GM19193 (cell line): ENCODE measurements around the gene ERVK3-1.

Experiments used
- POLR2A ChIP-seq: IDR thresholded peaks from 4 replicates; pipeline ENCODE4 v1.6.1; 2011; ENCODE audit not compliant: insufficient read depth, insufficient read length; ENCODE audit errors: extremely low read depth

ERVK3-1 gene

GRCh38 chr19:58294743-58295374 lies 10.3 kb upstream of the ERVK3-1 start:
- TF ChIP-seq POLR2A: no peak

GRCh38 chr19:58296104-58296503 lies 9.1 kb upstream of the ERVK3-1 start:
- no peak for TF ChIP-seq POLR2A

- TF ChIP-seq POLR2A: no peak
Measured at GRCh38 chr19:58300620-58301019, 4.6 kb upstream of the ERVK3-1 start.

DNA sequence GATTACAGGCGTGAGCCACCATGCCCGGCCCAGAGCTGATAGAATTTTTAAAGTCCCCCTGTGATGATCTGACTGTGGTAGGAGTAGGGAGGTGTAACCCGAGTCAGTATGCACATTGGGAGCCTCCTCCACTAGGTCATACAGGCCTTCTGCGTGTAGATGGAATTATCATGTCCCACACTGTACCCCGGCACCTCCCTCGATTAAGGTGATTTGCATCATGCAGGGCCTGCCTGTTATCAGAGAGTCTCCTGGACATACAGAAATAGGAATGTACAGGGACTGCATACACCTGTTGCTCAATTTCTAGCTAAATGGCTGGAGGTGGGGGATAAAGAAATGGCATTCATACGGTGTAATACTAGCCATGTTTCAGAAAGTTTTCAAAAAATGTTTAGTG lies 922 bp upstream of the ERVK3-1 start:
- TF ChIP-seq POLR2A: no peak

GRCh38 chr19:58304748-58305064 lies 471 bp upstream of the ERVK3-1 start:
- TF ChIP-seq POLR2A: no peak

- TF ChIP-seq POLR2A: no peak
Measured at GRCh38 chr19:58305932-58306323, 751 bp downstream of the ERVK3-1 start.

DNA sequence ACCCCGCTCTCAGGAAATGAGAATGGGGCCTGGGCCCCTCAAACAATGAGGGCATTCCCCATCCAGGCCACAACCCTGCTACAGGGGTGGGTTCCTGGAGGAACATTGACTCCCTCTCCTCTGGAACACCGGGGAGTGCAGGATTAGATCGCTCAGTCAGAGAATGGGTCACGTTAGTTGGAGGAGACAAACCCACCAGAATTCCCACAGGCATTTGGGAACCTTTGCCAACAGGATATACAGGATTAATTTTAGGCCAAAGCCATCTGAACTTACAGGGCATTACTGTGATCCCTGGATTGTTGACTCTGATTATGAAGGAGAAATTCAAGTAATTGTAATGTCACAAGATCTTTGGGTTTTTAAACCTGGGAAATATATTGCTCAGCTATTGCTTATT lies 2.6 kb downstream of the ERVK3-1 start:
- TF ChIP-seq POLR2A: no peak

DNA sequence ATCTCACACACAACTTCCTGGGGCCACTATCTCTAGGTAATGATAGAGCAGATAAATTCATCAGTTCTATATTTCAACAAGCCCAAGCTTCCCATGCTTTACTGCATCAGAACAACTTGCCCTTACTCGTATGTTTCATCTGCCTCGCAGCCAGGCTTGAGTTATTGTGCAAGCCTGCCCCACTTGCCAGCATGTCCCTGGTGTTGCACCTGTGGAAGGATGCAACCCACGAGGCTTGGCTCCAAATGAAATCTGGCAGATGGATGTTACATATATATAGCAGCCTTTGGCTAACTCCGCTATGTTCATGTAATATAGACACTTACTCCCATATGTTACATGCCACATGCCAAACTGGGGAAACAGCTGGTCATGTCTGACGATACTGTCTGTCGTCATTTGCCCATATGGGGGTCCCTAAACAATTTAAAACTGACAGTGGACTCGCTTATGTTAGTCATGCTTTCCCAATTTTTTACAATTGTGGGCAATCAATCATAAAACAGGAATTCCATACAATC lies 6.2 kb downstream of the ERVK3-1 start:
- no peak for TF ChIP-seq POLR2A

GRCh38 chr19:58315580-58315979 lies 10.4 kb downstream of the ERVK3-1 start:
- TF ChIP-seq POLR2A: no peak

- TF ChIP-seq POLR2A: no peak
Measured at GRCh38 chr19:58317476-58318072, 12.4 kb downstream of the ERVK3-1 start.

- TF ChIP-seq POLR2A: no peak
Measured at GRCh38 chr19:58318297-58318696, 13.1 kb downstream of the ERVK3-1 start.

DNA sequence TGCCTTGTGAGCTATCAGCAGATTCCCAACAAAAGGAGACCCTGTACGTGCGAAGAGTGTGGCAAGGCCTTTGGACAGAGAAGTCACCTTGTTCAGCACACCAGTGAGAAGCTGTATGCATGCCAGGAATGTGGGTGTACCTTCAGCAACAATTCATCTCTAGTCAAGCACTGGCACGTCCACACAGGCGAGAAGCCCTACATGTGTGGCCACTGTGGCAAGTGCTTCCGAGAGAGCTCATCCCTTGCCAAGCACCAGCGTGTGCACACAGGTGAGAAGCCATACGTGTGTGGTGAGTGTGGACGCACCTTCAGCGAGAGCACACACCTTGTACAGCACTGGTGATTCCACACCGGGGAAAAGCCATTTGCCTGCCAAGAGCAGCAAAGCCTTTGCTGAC lies 14.1 kb downstream of the ERVK3-1 start:
- TF ChIP-seq POLR2A: no peak

DNA sequence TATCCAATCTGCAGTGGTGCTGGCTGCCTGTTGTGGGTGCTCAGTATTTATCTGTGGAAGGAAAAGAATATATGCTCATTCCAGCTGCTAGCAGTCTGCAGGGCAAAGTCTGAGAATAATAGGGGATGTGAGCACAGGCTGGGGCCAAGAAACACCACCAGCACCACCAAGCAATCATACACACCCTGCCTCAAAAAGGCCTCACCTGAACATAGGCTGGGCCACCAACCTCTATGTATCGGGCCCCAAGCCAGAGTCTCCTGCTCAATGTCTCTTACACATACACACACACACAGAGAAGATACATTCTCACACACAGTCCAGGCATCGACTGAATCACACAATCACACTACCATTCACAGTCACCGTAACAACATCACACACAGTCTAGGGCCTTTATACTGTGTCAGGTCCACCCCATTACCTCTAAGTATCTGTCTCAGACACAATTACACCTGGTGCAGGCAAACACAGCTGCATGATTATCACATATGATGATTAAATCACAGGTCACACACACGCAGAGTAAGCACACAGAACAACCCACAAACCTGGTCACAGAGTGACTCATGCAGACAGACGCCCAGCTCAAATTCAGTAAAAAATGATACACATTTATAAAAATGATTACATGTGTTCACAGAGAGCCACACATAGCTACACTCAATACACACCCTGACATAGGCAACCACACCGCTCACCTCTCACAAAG lies 20.3 kb downstream of the ERVK3-1 start:
- TF ChIP-seq POLR2A: no peak

GRCh38 chr19:58326501-58326913 lies 21.3 kb downstream of the ERVK3-1 start:
- no peak for TF ChIP-seq POLR2A

- peak; percentile 73 for TF ChIP-seq POLR2A
Measured at GRCh38 chr19:58326914-58327726, 21.9 kb downstream of the ERVK3-1 start, which contains the start of gene ZSCAN22. TSS of gene ZSCAN22 (plus strand) at chr19:58326994. CDS start at chr19:58334803, 7,809 bp downstream.
